GM18511 (cell line): Measurements from ENCODE around the gene MEPCE.
"Not testable (repeated sequence)": the region's sequence is repeated elsewhere in the genome, so short reads cannot be mapped to it uniquely, and the experiment has no call there.

Experiments used
- ATAC-seq: cut with Tn5 transposase; IDR thresholded peaks from one replicate; pipeline ENCODE4 v1.9.1; 2021; ENCODE audit warnings: mild to moderate bottlenecking, moderate library complexity; ENCODE audit not compliant: unreplicated experiment

MEPCE gene

DNA sequence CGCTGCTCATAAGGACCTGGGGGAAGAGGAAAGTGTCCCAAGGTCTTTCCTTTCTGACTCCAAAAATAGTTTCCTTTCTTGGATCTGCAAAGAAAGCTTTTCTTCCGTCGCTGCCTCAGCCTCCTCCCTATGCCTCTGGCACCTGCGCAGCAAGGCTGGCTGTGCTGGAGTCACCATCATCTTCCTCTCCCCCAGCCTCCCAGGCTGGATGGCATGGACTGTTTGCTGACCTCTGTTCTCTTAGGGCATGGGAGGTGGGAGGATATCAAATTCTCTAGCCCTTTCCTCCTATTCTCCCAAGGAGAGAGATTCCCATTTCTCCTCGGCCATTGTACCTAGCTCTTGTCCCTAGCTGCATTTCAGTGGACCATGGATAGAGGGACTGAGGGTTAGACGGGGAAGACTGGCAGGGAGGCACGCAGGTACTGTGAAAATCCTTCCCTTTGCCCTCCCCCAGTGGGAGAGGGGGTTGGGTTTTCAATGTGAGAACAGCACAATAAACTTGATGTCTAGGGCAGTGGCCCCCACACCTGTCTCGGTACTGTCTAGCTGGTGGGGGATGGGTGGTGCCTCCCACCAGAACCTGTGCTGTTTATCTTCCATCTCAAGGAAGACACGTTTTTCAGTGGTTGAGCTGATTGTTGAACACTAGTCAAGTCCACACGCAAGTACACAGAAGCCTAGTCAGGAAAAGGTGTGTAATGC, 4.1 kb downstream of the MEPCE start:
- no peak for ATAC-seq

GRCh38 chr7:100434297-100435144, 4.9 kb downstream of the MEPCE start:
- ATAC-seq, result no peak

DNA sequence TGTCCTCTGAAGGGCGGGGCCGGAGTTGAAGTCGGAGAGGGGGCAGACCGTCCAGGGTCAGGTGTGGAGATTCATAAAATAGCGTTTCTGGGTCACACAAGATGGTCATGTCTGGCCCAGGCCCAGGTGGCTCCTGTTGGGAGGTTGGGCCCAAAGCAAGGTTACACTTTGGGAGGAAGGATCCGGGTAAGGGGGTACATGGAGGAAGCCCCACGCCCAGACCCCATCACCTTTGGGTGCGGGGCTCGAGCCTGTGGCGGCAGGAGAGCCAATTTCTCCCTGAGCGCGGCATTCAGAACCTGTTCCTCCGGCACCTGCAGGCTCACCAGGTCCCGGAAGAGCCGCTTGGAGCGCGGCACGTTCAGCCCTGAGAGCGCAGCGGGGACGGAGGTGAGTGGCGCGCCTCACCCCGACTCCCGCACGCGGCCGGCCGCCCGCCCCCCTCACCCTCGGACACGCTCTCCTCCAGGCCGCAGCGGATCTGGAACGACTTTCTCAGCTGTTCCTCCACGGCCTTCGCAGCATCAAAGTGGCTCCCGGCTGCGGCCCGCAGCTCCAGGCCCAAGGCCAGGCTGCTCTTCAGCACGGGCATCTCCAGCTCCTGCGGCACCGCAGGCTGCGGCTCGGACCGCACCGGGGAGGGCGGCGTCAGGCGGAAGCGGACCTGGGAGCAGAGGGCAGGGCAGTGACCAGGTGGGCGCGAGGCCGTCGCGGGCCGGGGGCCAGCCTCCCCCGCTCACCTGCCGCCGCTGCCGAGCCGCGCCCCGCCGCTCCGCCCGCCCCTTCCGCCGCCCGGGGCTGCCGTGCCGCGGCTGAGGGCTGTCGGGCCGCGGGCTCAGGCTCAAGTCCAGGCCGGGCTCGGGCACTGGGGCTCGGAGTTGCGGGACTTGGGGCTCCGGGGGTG, 6.0 kb downstream of the MEPCE start:
- ATAC-seq, result peak; percentile 42

DNA sequence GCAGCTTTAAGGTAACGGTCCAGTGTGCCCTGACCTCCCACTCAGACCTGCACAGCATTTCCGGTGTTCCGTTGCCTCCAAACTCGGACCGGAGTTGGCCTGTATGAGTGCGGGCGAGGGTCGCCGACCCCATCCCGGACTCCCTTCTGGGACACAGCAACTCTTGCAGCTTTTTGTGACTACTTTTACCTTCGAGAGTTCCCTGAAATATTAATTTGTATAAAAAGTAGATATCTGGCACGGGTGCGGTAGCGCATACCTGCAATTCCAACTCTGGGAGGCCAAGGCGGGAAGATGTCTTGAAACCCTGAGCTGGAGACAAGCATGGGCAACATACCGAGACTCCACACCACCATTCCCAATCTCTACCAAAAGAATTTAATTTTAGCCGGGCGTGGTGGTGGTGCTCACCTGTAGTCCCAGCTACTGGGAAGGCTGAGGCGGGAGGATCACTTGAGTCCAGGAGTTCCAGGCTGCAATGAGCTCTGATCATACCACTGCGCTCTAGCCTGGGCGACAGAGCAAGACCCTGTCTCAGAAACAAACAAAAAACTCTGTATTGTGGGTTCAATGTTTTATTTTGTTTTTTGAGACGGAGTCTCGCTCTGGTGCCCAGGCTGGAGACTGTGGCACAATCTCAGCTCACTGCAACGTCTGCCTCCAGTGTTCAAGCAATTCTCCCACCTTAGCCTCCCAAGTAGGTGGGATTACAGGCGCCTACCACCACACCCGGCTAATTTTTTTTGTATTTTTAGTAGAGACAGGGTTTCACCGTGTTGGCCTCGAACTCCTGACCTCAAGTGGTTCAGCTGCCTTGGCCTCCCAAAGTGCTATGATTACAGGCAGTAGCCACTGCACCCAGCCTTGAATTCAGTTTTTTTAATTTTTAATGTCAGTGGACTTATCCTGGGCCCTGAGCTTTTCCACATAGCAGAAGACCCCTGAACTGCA, 7.8 kb downstream of the MEPCE start:
- ATAC-seq, result no peak

DNA sequence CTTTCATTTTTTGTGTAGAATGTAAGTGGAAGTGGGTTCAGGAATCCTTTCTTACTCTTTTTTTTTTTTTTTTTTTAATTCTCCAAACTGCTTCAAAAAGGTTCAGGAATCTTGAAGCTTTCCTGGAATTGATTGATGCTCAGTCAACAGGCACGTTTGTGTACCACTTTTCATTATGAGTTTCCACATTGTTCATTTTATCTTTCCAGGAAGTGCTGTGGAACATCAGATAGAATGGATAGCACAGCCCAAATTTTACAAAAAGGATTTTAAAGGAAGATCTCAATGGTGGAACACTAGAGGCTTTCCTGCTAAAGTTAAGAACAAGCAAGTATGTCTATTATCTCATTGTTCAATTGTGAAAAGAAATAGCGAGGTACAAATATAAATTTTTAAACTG, 8.5 kb downstream of the MEPCE start:
- ATAC-seq, result no peak

DNA sequence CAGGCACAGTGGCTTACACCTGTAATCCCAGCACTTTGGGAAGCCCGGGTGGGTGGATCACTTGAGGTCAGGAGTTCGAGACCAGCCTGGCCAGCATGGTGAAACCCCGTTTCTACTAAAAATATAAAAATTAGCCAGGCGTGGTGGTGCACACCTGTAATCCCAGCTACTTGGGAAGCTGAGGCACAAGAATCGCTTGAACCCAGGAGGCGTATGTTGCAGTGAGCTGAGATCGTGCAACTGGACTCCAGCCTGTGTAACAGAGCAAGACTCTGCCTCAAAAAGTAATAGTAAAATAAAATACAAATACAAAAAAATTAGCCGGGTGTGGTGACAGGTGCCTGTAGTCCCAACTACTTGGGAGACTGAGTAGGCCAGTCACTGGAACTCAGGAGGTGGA, 9.1 kb downstream of the MEPCE start:
- not testable (repeated sequence) for ATAC-seq

DNA sequence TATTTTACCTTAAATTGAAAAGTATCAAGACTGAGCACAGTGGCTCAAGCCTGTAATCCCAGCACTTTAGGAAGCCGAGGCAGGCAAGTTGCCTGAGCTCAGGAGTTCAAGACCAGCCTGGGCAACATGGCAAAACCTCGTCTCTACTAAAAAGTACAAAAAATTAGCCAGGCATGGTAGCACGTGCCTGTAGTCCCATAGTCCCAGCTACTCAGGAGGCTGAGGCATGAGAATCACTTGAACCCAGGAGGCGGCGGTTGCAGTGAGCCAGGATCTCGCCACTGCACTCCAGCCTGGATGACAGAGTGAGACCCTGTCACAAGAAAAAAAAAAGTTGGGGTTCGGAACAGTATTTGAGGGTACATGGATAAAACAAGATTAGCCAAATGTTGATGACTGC, 9.6 kb downstream of the MEPCE start:
- ATAC-seq, result not testable (repeated sequence)

GRCh38 chr7:100441641-100442535, 12.3 kb downstream of the MEPCE start:
- ATAC-seq, result no peak

- ATAC-seq, result no peak
These were observed 13.6 kb downstream of the MEPCE start for GRCh38 chr7:100443096-100443840.

- ATAC-seq, result no peak
These were observed 15.0 kb downstream of the MEPCE start for GRCh38 chr7:100444311-100445278.

DNA sequence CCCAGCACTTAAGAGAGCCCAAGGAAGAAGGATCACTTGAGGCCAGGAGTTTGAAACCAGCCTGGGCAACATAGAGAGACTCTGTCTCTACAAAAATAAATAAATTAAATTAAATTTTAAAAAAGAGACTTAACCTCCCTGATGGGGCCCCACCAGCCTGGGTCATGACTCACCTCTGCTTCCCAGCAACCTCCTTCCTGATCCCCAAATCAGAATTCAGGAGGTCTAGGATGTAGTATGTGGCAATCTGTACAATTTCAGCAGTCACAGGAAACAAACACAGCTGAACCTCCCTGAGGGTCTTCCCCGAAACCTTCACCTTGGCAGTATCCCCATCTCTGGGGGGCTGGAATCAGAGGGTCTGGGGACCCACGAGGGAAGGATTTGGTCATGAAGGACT, 16.4 kb downstream of the MEPCE start:
- ATAC-seq, result no peak

GRCh38 chr7:100447363-100447762, 17.7 kb downstream of the MEPCE start:
- ATAC-seq, result not testable (repeated sequence)

DNA sequence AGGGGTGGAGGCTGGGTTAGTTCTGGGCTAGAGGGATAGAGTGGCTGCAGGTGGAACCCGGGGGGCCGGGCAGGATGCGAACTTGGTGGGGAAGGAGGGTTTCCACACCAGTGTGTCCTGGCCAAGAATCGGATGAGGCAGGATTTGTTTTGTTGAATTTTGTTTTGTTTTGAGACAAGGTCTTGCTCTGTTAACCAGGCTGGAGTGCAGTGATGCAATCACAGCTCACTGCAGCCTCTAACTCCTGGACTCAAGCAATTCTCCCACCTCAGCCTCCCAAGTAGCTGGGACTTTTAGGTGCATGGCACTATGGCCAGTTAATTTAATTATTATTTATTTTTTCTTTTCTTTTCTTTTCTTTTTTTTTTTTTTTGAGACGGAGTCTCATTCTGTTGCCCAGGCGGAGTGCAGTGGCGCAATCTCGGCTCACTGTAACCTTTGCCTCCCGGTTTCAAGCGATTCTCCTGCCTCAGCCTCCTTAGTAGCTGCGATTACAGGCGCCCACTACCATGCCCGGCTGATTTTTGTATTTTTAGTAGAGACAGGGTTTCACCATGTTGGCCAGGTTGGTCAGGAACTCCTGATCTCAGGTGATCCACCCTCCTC, 19.7 kb downstream of the MEPCE start:
- ATAC-seq, result no peak

DNA sequence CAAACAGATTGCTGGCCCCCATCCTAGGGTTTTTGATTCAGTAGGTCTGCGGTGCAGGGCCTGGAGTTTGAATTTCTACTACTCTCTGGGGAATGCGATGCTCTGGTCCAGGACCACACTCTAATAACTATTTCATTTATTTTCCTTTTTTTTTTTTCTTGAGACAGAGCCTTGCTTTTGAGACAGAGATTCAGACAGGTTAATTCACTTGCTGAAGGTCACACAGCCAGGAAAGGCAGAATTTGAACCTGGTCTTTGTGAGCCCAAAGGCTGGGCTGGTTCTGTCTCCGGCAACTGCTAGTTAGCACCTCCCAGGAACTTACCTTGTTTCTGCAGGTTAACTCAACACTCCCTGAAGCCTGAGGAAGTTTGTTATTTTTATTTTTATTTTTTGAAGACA, 22.9 kb downstream of the MEPCE start:
- ATAC-seq, result no peak

- not testable (repeated sequence) for ATAC-seq
These were observed 24.2 kb downstream of the MEPCE start for GRCh38 chr7:100453854-100454253.

DNA sequence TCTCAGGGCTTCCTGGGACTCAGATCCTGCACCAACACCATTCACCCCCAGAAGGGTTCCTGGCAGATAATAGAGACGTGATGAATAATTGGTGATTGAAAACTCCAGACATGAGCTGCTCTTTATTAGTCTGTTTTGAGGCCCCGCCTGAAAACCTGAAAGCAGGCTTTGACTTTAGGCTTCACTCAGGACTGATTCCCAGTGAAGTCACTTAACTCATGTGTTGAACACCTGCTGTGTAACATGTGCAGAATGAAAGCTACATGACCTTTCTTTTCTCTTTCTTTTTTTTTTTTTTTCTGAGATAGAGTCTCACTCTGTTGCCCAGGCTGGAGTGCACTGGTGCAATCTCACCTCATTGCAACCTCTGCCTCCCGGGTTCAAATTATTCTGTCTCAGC, 25.6 kb downstream of the MEPCE start:
- no peak for ATAC-seq

DNA sequence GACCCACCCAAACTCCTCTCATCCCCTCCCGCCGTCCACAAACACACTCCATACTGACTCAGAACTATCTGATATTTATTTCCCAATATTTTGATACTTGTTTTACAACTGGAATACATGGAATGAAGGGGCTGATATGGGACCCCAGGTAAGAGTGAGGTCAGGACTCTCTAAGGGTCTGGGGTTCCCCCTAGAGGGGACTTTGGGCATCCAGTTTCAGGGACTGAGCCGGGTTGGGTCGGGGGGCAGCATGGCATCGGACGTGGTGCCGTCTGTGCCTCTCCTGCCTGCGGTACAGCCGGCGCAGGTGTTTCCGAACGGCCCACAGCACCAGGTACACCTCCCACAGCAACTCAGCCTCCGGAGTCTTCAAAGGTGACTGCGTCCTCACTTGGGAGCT, 26.9 kb downstream of the MEPCE start:
- no peak for ATAC-seq
